ENCODE results near the gene LENG9. TPM values are rescaled to one million over a fixed set of nuclear protein-coding genes. Genes with fewer than 3 reads are reported as not detected.
"Not testable (repeated sequence)": the region's sequence is repeated elsewhere in the genome, so short reads cannot be mapped to it uniquely, and the experiment has no call there.

Gene LENG9
- total RNA-seq: 5.2 and 7.1 TPM in 2 replicates

DNA sequence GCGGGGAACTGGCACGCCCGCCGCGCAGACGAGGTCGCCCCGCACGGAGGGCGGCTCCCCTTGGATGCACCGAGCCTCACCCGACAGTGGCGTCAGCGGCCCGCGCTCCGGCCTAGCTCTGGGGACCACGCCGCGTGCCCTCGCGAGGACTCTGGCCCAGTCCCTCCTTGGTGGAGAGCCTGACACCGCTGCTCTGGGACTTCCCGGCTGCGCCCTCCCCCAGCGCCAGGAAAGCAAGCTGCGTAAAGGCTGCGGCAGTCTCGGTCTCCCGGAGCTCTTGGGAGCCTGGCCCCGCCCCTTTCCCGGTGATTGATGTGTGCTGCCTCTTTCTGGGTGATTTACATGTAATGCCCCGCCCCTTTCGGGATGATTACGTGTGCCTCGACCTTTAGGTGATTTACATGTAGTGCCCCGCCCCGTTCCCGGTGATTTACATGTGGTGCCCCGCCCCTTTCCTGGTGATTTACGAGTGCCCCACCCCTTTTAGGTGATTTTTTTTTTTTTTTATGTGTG is at the start of gene LENG9:
TSS of gene LENG9 (minus strand) at position 248 of the 513 bp plus-strand sequence. CDS start 252 bp downstream, outside the sequence.
- peak; percentile 99 for DNase-seq (ENCODE audit: low read depth)
- H3K4me3 ChIP-seq (ENCODE audit: low read depth, low read length): peak within 1 kb of the TSS; percentile 69
- TF ChIP-seq, protein P1, sequence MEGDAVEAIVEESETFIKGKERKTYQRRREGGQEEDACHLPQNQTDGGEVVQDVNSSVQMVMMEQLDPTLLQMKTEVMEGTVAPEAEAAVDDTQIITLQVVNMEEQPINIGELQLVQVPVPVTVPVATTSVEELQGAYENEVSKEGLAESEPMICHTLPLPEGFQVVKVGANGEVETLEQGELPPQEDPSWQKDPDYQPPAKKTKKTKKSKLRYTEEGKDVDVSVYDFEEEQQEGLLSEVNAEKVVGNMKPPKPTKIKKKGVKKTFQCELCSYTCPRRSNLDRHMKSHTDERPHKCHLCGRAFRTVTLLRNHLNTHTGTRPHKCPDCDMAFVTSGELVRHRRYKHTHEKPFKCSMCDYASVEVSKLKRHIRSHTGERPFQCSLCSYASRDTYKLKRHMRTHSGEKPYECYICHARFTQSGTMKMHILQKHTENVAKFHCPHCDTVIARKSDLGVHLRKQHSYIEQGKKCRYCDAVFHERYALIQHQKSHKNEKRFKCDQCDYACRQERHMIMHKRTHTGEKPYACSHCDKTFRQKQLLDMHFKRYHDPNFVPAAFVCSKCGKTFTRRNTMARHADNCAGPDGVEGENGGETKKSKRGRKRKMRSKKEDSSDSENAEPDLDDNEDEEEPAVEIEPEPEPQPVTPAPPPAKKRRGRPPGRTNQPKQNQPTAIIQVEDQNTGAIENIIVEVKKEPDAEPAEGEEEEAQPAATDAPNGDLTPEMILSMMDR (IDR thresholded peaks at IDR 0.05; ENCODE audit: insufficient read depth, low read depth, low read length): no peak

DNA sequence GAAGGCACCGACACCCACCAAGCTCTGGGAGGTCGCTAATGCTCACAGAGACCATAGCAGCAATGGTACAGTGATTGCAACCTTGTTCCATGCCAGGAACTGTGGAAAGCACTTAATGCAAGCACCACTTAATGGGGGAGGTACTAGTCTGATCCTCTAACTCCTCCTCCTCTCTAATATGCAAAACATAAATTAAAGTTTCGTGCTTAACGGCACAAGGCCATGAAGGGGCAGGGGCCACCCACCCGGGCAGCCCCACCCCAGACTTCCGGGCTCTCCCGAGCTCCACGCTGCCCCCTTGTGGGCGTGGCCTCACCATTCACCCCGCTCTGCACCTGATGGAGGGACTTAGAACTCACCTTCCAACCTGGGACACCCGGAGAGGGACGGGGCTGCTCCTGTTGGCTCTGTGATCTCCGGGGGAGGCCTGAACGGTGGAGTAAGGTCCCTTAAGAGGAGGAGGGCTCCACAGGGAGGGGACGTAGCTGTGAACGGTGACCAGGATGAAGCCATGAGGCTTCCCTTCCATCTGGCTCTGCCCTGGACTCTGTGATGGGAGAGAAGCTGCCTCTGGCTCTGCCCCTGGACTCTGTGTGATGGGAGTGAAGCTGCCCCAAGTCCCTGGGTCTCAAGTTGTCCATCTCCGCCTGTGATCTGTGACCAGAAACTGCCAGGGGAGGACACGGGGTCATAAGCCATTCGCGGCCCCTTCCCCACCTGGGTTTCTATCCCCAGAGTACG is 45.8 kb upstream of the LENG9 start:
- not testable (repeated sequence) for H3K4me3 ChIP-seq (ENCODE audit: low read depth, low read length); DNase-seq (ENCODE audit: low read depth)

DNA sequence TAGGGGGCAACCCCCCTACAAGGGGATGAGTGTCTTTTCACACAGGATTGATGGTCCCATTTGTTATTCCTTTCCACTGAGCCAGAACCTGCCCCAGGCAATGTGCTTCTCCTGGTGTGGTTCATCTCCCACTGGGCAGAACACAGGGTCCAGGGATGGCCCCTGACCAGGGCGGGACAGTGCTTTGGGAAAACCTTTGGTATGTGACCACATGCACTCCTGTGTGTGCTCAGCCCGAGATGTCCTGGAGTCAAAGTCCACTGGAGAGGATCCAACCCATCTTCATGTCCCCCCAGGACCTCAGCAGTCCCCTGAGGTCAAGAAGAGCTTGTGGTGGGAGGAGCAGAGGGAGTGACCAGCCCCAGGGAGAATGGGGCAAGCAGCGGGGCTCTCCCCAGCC is 44.9 kb upstream of the LENG9 start:
- H3K4me3 ChIP-seq (ENCODE audit: low read depth, low read length); DNase-seq (ENCODE audit: low read depth): not testable (repeated sequence)

DNA sequence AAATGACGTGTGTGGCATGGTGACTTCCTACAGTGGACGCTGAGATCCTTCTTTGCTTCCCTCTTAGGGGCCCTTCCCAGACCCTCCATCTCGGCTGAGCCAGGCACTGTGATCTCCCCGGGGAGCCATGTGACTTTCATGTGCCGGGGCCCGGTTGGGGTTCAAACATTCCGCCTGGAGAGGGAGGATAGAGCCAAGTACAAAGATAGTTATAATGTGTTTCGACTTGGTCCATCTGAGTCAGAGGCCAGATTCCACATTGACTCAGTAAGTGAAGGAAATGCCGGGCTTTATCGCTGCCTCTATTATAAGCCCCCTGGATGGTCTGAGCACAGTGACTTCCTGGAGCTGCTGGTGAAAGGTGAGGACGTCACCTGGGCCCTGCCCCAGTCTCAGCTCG is 44.2 kb upstream of the LENG9 start:
- no peak overlapping the region for H3K4me3 ChIP-seq (ENCODE audit: low read depth, low read length)
- DNase-seq (ENCODE audit: low read depth): no peak
- TF ChIP-seq, protein P1 (IDR thresholded peaks at IDR 0.05; ENCODE audit: insufficient read depth, low read depth, low read length): no peak

DNA sequence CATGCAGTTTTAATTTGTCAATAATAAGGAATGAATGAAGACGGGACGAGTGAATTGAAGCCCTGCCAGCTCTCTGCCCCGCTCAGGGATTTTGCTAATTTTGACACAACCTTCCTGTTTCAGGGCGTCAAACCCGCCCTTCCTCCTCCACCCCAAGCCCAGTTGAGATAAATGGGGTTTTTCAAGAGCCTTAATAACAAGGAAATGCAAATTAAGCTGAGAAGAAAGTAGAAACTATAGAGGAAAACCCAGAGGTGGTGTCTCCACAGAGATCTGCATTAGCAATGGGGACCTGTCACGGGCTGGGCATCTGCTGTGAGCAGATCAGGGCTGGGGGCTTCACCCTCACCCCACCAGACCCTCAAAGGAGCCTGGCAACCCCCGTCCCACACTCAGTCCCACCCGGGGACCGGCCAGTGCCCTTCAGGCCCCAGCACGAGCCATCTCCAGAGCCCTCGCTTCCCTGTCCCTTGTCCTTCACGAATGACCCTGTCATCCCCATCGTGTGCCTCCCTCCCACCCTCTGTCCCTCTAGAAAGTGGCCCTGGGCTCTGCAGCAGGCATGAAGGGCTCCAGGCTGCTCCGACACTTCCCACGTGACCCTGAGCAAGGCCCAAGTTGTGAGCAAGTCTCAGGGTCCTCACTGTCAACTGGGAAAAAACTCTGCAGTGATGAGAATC is 43.6 kb upstream of the LENG9 start:
- not testable (repeated sequence) for H3K4me3 ChIP-seq (ENCODE audit: low read depth, low read length); DNase-seq (ENCODE audit: low read depth)

DNA sequence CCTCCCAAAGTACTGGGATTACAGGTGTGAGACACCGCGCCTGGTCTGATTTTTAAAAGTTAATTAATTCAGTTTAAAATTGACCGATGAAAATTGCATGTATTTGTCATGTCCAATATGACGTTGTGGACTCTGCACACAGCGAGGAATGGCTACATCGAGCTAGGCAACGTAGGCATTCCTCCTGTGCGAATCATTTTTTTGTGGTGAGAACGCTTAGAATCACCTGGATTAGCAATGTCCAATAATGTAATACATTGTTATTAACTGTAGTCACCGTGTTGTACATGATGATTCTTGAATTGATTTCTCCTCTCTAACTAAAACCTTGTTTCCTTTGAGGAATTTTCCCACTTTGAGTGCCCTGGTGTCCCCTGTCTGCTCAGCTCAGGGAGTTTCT is 42.5 kb upstream of the LENG9 start:
- no peak for DNase-seq (ENCODE audit: low read depth)

DNA sequence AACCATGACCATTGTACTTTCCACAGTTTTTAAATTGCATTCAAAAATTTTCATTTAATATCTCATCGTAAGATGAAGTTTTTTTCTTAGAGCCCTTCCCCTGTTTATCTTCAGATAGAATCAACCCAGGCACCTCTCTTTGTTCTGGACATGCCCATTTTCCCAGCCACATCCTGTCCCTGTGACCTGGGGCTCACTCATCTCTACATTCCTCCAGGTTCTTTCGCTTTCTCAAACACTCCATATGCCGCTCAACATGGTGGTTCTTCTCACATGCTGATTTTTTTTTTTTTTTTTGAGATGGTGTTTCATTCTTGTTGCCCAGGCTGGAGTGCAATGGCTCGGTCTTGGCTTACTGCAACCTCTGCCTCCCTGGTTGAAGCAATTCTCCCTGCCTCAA is 42.0 kb upstream of the LENG9 start:
- not testable (repeated sequence) for H3K4me3 ChIP-seq (ENCODE audit: low read depth, low read length)

More for the DNA sequence above, 42.5 kb upstream of the LENG9 start:
- H3K4me3 ChIP-seq (ENCODE audit: low read depth, low read length): no peak overlapping the region
- TF ChIP-seq, protein P1 (IDR thresholded peaks at IDR 0.05; ENCODE audit: insufficient read depth, low read depth, low read length): no peak

DNA sequence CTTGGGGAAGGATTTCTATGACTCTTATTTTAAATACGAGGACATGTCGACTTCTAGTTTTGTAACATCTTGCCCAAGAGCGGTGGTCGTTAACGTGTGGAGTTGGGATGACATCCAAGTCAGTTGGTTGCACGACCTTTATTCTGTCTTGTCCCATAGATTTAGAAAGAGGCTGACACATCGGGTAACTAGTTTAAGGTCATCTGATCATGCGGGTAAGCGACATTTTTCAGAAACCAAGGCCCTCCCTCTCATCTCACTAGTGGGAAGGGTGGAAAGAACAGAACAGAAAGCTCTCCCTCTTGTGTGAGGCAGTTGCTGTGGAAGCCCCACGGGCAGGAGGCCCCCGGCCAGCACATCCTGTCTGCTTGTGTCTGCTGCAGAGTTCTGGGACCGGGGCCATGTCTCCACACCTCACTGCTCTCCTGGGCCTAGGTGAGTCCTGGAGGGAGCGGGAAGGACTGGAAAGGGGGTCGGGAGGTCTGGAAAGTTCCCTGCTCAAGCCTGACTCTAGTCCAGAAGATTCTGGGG is 39.0 kb upstream of the LENG9 start, which contains the start of gene LAIR2:
TSS of gene LAIR2 (plus strand) at position 314 of the 531 bp plus-strand sequence. CDS start at position 402, 88 bp downstream.
- no peak within 1 kb of the TSS for H3K4me3 ChIP-seq (ENCODE audit: low read depth, low read length)
- DNase-seq (ENCODE audit: low read depth): no peak
- TF ChIP-seq, protein P1 (IDR thresholded peaks at IDR 0.05; ENCODE audit: insufficient read depth, low read depth, low read length): no peak

More for the DNA sequence above, 42.0 kb upstream of the LENG9 start:
- DNase-seq (ENCODE audit: low read depth): not testable (repeated sequence)

DNA sequence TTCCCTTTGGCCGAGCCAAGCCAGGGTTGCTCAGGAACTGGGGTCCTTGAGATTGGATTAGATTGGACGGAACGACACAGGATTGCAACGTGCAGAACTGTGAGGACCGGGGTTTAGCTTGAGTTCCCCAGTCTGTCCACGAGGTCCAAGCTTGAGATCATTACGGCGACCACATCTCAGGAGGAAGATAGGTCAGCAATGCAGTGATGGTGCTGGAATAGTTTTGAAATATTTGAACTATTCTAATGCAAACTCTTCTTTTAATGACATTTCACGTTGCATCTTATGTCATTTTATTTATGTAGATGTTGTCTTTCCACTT is 34.8 kb upstream of the LENG9 start:
- H3K4me3 ChIP-seq (ENCODE audit: low read depth, low read length); DNase-seq (ENCODE audit: low read depth): not testable (repeated sequence)

DNA sequence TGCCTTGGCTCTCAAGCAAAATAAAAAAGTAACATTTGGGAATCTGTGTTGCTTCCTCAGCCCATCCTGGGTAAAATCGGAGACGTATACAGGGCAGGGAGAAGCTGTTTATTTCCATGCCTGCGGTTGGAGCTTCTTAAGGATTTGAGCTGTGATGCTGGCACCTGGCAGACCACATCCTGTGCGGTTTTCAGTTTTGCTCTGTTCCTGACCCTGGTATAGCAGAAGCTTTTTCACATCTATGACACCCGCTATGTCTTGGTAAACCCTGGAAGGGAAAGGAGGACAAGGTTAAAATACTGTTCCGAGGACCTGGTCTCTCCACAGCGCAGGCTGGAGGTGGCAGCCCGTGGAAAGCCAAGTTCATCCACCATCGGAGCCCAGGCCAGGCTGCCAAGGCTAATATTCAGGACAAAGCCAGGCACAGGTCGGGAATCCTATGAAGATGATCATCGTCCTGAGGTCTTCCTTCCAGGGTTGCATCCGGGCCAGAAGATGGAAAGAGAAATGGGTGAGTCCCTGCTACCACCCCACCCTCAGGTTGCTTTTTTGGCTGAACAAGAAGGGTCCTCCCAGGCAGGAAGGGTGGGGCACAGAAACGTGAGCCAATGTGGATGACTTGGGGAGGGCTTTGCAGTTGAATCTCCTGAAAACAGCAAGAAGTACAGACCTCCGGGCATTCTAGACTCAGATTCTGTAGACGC is 34.3 kb upstream of the LENG9 start:
- not testable (repeated sequence) for H3K4me3 ChIP-seq (ENCODE audit: low read depth, low read length); DNase-seq (ENCODE audit: low read depth)

DNA sequence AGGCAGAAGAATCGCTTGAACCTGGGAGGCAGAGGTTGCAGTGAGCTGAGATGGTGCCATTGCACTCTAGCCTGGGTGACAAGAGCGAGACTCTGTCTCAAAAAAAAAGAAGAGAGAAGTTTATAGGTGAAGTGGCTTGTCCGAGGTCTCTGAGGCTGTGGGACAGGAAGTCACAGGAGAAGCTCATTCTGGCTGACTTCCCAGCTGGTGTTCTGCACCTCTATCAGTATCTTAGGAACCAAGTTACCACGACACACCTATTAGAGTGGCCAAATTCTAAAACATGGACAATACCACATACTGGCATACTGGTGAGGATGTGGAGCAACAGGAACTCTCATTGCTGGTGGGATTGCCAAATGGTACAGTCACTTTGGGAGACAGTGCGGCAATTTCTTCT is 31.7 kb upstream of the LENG9 start:
- H3K4me3 ChIP-seq (ENCODE audit: low read depth, low read length); DNase-seq (ENCODE audit: low read depth): not testable (repeated sequence)
